ENCODE measurements around the gene DGCR8.

DGCR8 gene

GRCh38 chr22:20091690-20092476, 11.8 kb downstream of the DGCR8 start:
- no peak overlapping the region for H3K9ac ChIP-seq (ENCODE audit: low read depth in 1 of 2, low read length in 2 of 2)
- H3K9me3 ChIP-seq (ENCODE audit: control insufficient read depth in 1 of 2, low read length in 2 of 2), result no peaks in the 10 kb centered on the region
- H3K4me3 ChIP-seq (ENCODE audit: low read depth in 1 of 2, low read length in 2 of 2), result no peak overlapping the region
- no peaks in the 10 kb centered on the region for H3K27me3 ChIP-seq (ENCODE audit: control insufficient read depth in 1 of 2, insufficient read depth in 2 of 2, low read length in 2 of 2)
- H3K27ac ChIP-seq (ENCODE audit: low read depth, low read length), result no peak overlapping the region
- H3K36me3 ChIP-seq (ENCODE audit: control insufficient read depth in 1 of 2, insufficient read depth in 2 of 2, low read length in 2 of 2), result peaks cover 62 to 98% of the 10 kb centered on the region in 2 donors
- no peaks in the 10 kb centered on the region for H3K4me1 ChIP-seq (ENCODE audit: control insufficient read depth in 1 of 2, insufficient read depth in 2 of 2, low read length in 2 of 2)

GRCh38 chr22:20092477-20092854, 12.4 kb downstream of the DGCR8 start:
- H3K9ac ChIP-seq (ENCODE audit: low read depth in 1 of 2, low read length in 2 of 2), result no peak overlapping the region
- no peaks in the 10 kb centered on the region for H3K27me3 ChIP-seq (ENCODE audit: control insufficient read depth in 1 of 2, insufficient read depth in 2 of 2, low read length in 2 of 2)
- H3K4me1 ChIP-seq (ENCODE audit: control insufficient read depth in 1 of 2, insufficient read depth in 2 of 2, low read length in 2 of 2), result no peaks in the 10 kb centered on the region
- no peak overlapping the region for H3K27ac ChIP-seq (ENCODE audit: low read depth, low read length)
- H3K9me3 ChIP-seq (ENCODE audit: control insufficient read depth in 1 of 2, low read length in 2 of 2), result no peaks in the 10 kb centered on the region
- no peak overlapping the region for H3K4me3 ChIP-seq (ENCODE audit: low read depth in 1 of 2, low read length in 2 of 2)
- H3K36me3 ChIP-seq (ENCODE audit: control insufficient read depth in 1 of 2, insufficient read depth in 2 of 2, low read length in 2 of 2), result peaks cover 60 to 98% of the 10 kb centered on the region in 2 donors

- Histone ChIP-seq H3K36me3 (ENCODE audit: control insufficient read depth in 1 of 2, insufficient read depth in 2 of 2, low read length in 2 of 2) (peaks cover 57 to 93% of the 10 kb centered on the region in 2 donors), H3K9me3 (ENCODE audit: control insufficient read depth in 1 of 2, low read length in 2 of 2) (no peaks in the 10 kb centered on the region), H3K27ac (ENCODE audit: low read depth, low read length) (no peak overlapping the region), H3K9ac (ENCODE audit: low read depth in 1 of 2, low read length in 2 of 2) (no peak overlapping the region), H3K27me3 (ENCODE audit: control insufficient read depth in 1 of 2, insufficient read depth in 2 of 2, low read length in 2 of 2) (no peaks in the 10 kb centered on the region), H3K4me1 (ENCODE audit: control insufficient read depth in 1 of 2, insufficient read depth in 2 of 2, low read length in 2 of 2) (no peaks in the 10 kb centered on the region), H3K4me3 (ENCODE audit: low read depth in 1 of 2, low read length in 2 of 2) (no peak overlapping the region)
Observed at GRCh38 chr22:20093418-20094196, 13.6 kb downstream of the DGCR8 start.

- H3K27me3 ChIP-seq (ENCODE audit: control insufficient read depth in 1 of 2, insufficient read depth in 2 of 2, low read length in 2 of 2), result no peaks in the 10 kb centered on the region
- H3K4me3 ChIP-seq (ENCODE audit: low read depth in 1 of 2, low read length in 2 of 2), result no peak overlapping the region
- H3K9me3 ChIP-seq (ENCODE audit: control insufficient read depth in 1 of 2, low read length in 2 of 2), result no peaks in the 10 kb centered on the region
- no peak overlapping the region for H3K9ac ChIP-seq (ENCODE audit: low read depth in 1 of 2, low read length in 2 of 2)
- H3K4me1 ChIP-seq (ENCODE audit: control insufficient read depth in 1 of 2, insufficient read depth in 2 of 2, low read length in 2 of 2), result no peaks in the 10 kb centered on the region
- H3K36me3 ChIP-seq (ENCODE audit: control insufficient read depth in 1 of 2, insufficient read depth in 2 of 2, low read length in 2 of 2), result peaks cover 62 to 93% of the 10 kb centered on the region in 2 donors
- H3K27ac ChIP-seq (ENCODE audit: low read depth, low read length), result no peak overlapping the region
Observed at GRCh38 chr22:20094197-20094807, 14.3 kb downstream of the DGCR8 start.

GRCh38 chr22:20095521-20095920, 15.5 kb downstream of the DGCR8 start:
- Histone ChIP-seq H3K9me3 (ENCODE audit: control insufficient read depth in 1 of 2, low read length in 2 of 2) (no peaks in the 10 kb centered on the region), H3K4me1 (ENCODE audit: control insufficient read depth in 1 of 2, insufficient read depth in 2 of 2, low read length in 2 of 2) (no peaks in the 10 kb centered on the region), H3K36me3 (ENCODE audit: control insufficient read depth in 1 of 2, insufficient read depth in 2 of 2, low read length in 2 of 2) (peaks cover 52 to 93% of the 10 kb centered on the region in 2 donors), H3K27ac (ENCODE audit: low read depth, low read length) (no peak overlapping the region), H3K9ac (ENCODE audit: low read depth in 1 of 2, low read length in 2 of 2) (no peak overlapping the region), H3K27me3 (ENCODE audit: control insufficient read depth in 1 of 2, insufficient read depth in 2 of 2, low read length in 2 of 2) (no peaks in the 10 kb centered on the region), H3K4me3 (ENCODE audit: low read depth in 1 of 2, low read length in 2 of 2) (no peak overlapping the region)

GRCh38 chr22:20096574-20097420, 16.8 kb downstream of the DGCR8 start:
- no peak overlapping the region for H3K27ac ChIP-seq (ENCODE audit: low read depth, low read length)
- H3K36me3 ChIP-seq (ENCODE audit: control insufficient read depth in 1 of 2, insufficient read depth in 2 of 2, low read length in 2 of 2), result peaks cover 43 to 91% of the 10 kb centered on the region in 2 donors
- H3K4me1 ChIP-seq (ENCODE audit: control insufficient read depth in 1 of 2, insufficient read depth in 2 of 2, low read length in 2 of 2), result no peaks in the 10 kb centered on the region
- H3K4me3 ChIP-seq (ENCODE audit: low read depth in 1 of 2, low read length in 2 of 2), result no peak overlapping the region
- no peaks in the 10 kb centered on the region for H3K27me3 ChIP-seq (ENCODE audit: control insufficient read depth in 1 of 2, insufficient read depth in 2 of 2, low read length in 2 of 2)
- no peaks in the 10 kb centered on the region for H3K9me3 ChIP-seq (ENCODE audit: control insufficient read depth in 1 of 2, low read length in 2 of 2)
- no peak overlapping the region for H3K9ac ChIP-seq (ENCODE audit: low read depth in 1 of 2, low read length in 2 of 2)

GRCh38 chr22:20099099-20099711, 19.2 kb downstream of the DGCR8 start:
- Histone ChIP-seq H3K9me3 (ENCODE audit: control insufficient read depth in 1 of 2, low read length in 2 of 2) (no peaks in the 10 kb centered on the region), H3K36me3 (ENCODE audit: control insufficient read depth in 1 of 2, insufficient read depth in 2 of 2, low read length in 2 of 2) (peaks cover 37 to 87% of the 10 kb centered on the region in 2 donors), H3K4me1 (ENCODE audit: control insufficient read depth in 1 of 2, insufficient read depth in 2 of 2, low read length in 2 of 2) (no peaks in the 10 kb centered on the region), H3K4me3 (ENCODE audit: low read depth in 1 of 2, low read length in 2 of 2) (no peak overlapping the region), H3K27ac (ENCODE audit: low read depth, low read length) (no peak overlapping the region), H3K9ac (ENCODE audit: low read depth in 1 of 2, low read length in 2 of 2) (no peak overlapping the region), H3K27me3 (ENCODE audit: control insufficient read depth in 1 of 2, insufficient read depth in 2 of 2, low read length in 2 of 2) (no peaks in the 10 kb centered on the region)

GRCh38 chr22:20101638-20102037, 21.6 kb downstream of the DGCR8 start:
- no peak overlapping the region for H3K4me3 ChIP-seq (ENCODE audit: low read depth in 1 of 2, low read length in 2 of 2)
- no peak overlapping the region for H3K27ac ChIP-seq (ENCODE audit: low read depth, low read length)
- H3K27me3 ChIP-seq (ENCODE audit: control insufficient read depth in 1 of 2, insufficient read depth in 2 of 2, low read length in 2 of 2), result no peaks in the 10 kb centered on the region
- H3K36me3 ChIP-seq (ENCODE audit: control insufficient read depth in 1 of 2, insufficient read depth in 2 of 2, low read length in 2 of 2), result peaks cover 49 to 85% of the 10 kb centered on the region in 2 donors
- no peaks in the 10 kb centered on the region for H3K9me3 ChIP-seq (ENCODE audit: control insufficient read depth in 1 of 2, low read length in 2 of 2)
- H3K4me1 ChIP-seq (ENCODE audit: control insufficient read depth in 1 of 2, insufficient read depth in 2 of 2, low read length in 2 of 2), result no peaks in the 10 kb centered on the region
- no peak overlapping the region for H3K9ac ChIP-seq (ENCODE audit: low read depth in 1 of 2, low read length in 2 of 2)

GRCh38 chr22:20102203-20102780, 22.3 kb downstream of the DGCR8 start:
- no peaks in the 10 kb centered on the region for H3K4me1 ChIP-seq (ENCODE audit: control insufficient read depth in 1 of 2, insufficient read depth in 2 of 2, low read length in 2 of 2)
- H3K36me3 ChIP-seq (ENCODE audit: control insufficient read depth in 1 of 2, insufficient read depth in 2 of 2, low read length in 2 of 2), result peaks cover 53 to 85% of the 10 kb centered on the region in 2 donors
- no peak overlapping the region for H3K27ac ChIP-seq (ENCODE audit: low read depth, low read length)
- no peak overlapping the region for H3K9ac ChIP-seq (ENCODE audit: low read depth in 1 of 2, low read length in 2 of 2)
- no peak overlapping the region for H3K4me3 ChIP-seq (ENCODE audit: low read depth in 1 of 2, low read length in 2 of 2)
- H3K27me3 ChIP-seq (ENCODE audit: control insufficient read depth in 1 of 2, insufficient read depth in 2 of 2, low read length in 2 of 2), result no peaks in the 10 kb centered on the region
- H3K9me3 ChIP-seq (ENCODE audit: control insufficient read depth in 1 of 2, low read length in 2 of 2), result no peaks in the 10 kb centered on the region

Measured in duodenal mucosa (tissue), 2 donors.